Measurements from ENCODE around the gene BAAT. TPM values are rescaled to one million over a fixed set of nuclear protein-coding genes. Genes with fewer than 3 reads are reported as not detected.
A peak's percentile ranks its signal among the peaks of the same experiment; 100 is the strongest.

BAAT gene
- total RNA-seq, 2 donors from 2014 or later: not detected

- no peaks in the 10 kb centered on the region for H3K36me3 Mint-ChIP-seq (ENCODE audit: low read depth)
- H3K9me3 ChIP-seq (ENCODE audit: control insufficient read depth, low read length, poor library complexity, severe bottlenecking): no peaks in the 10 kb centered on the region
Observed at GRCh38 chr9:101388507-101388993, 3.7 kb upstream of the BAAT start.

GRCh38 chr9:101387871-101388506 is 3.2 kb upstream of the BAAT start:
- H3K9me3 ChIP-seq (ENCODE audit: control insufficient read depth, low read length, poor library complexity, severe bottlenecking): no peaks in the 10 kb centered on the region
- Mint-ChIP-seq H3K36me3 (ENCODE audit: low read depth) (no peaks in the 10 kb centered on the region), H3K4me1 (peaks cover 20% of the 10 kb centered on the region), H3K27ac (no peak overlapping the region), H3K4me3 (no peak overlapping the region), H3K27me3 (no peaks in the 10 kb centered on the region)
- DNase-seq: no peak
- ATAC-seq: peak; percentile 80

More at GRCh38 chr9:101388507-101388993, 3.7 kb upstream of the BAAT start:
- no peak overlapping the region for H3K27ac Mint-ChIP-seq
- ATAC-seq (no peak), DNase-seq (no peak)
- peaks cover 22% of the 10 kb centered on the region for H3K4me1 Mint-ChIP-seq
- H3K4me3 Mint-ChIP-seq: no peak overlapping the region
- H3K27me3 Mint-ChIP-seq: no peaks in the 10 kb centered on the region

GRCh38 chr9:101383361-101383760 is 1.4 kb downstream of the BAAT start:
- DNase-seq (no peak), ATAC-seq (no peak)
- no peak overlapping the region for H3K4me3 Mint-ChIP-seq
- peaks cover 2% of the 10 kb centered on the region for H3K4me1 Mint-ChIP-seq
- no peaks in the 10 kb centered on the region for H3K36me3 Mint-ChIP-seq (ENCODE audit: low read depth)
- no peaks in the 10 kb centered on the region for H3K27me3 Mint-ChIP-seq
- H3K27ac Mint-ChIP-seq: no peak overlapping the region
- H3K9me3 ChIP-seq (ENCODE audit: control insufficient read depth, low read length, poor library complexity, severe bottlenecking): no peaks in the 10 kb centered on the region

- Mint-ChIP-seq H3K27ac (no peak overlapping the region), H3K4me3 (no peak overlapping the region), H3K36me3 (ENCODE audit: low read depth) (no peaks in the 10 kb centered on the region), H3K27me3 (no peaks in the 10 kb centered on the region), H3K4me1 (no peaks in the 10 kb centered on the region)
- no peak for ATAC-seq
- H3K9me3 ChIP-seq (ENCODE audit: control insufficient read depth, low read length, poor library complexity, severe bottlenecking): no peaks in the 10 kb centered on the region
- no peak for DNase-seq
Observed at GRCh38 chr9:101381833-101382342, 2.9 kb downstream of the BAAT start.

- H3K27me3 Mint-ChIP-seq: peaks cover 5% of the 10 kb centered on the region
- H3K4me3 Mint-ChIP-seq: no peak overlapping the region
- H3K27ac Mint-ChIP-seq: no peak overlapping the region
- no peak for DNase-seq
- no peaks in the 10 kb centered on the region for H3K9me3 ChIP-seq (ENCODE audit: control insufficient read depth, low read length, poor library complexity, severe bottlenecking)
- no peaks in the 10 kb centered on the region for H3K4me1 Mint-ChIP-seq
- ATAC-seq: no peak
- no peaks in the 10 kb centered on the region for H3K36me3 Mint-ChIP-seq (ENCODE audit: low read depth)
Observed at GRCh38 chr9:101381118-101381517, 3.7 kb downstream of the BAAT start.

GRCh38 chr9:101380295-101380694 is 4.5 kb downstream of the BAAT start:
- no peak for ATAC-seq
- H3K4me1 Mint-ChIP-seq: no peaks in the 10 kb centered on the region
- no peak overlapping the region for H3K4me3 Mint-ChIP-seq
- DNase-seq: no peak
- peaks cover 3% of the 10 kb centered on the region for H3K36me3 Mint-ChIP-seq (ENCODE audit: low read depth)
- H3K27me3 Mint-ChIP-seq: peaks cover 10% of the 10 kb centered on the region
- H3K27ac Mint-ChIP-seq: no peak overlapping the region
- no peaks in the 10 kb centered on the region for H3K9me3 ChIP-seq (ENCODE audit: control insufficient read depth, low read length, poor library complexity, severe bottlenecking)

GRCh38 chr9:101376111-101376848 is 8.5 kb downstream of the BAAT start:
- Mint-ChIP-seq H3K36me3 (ENCODE audit: low read depth) (peaks cover 3% of the 10 kb centered on the region), H3K4me1 (no peaks in the 10 kb centered on the region), H3K4me3 (no peak overlapping the region), H3K27ac (no peak overlapping the region), H3K27me3 (peaks cover 10% of the 10 kb centered on the region)
- ATAC-seq (no peak), DNase-seq (no peak)
- no peaks in the 10 kb centered on the region for H3K9me3 ChIP-seq (ENCODE audit: control insufficient read depth, low read length, poor library complexity, severe bottlenecking)

- H3K36me3 Mint-ChIP-seq (ENCODE audit: low read depth): peaks cover 3% of the 10 kb centered on the region
- H3K27me3 Mint-ChIP-seq: peaks cover 10% of the 10 kb centered on the region
- H3K4me1 Mint-ChIP-seq: no peaks in the 10 kb centered on the region
- H3K9me3 ChIP-seq (ENCODE audit: control insufficient read depth, low read length, poor library complexity, severe bottlenecking): no peaks in the 10 kb centered on the region
- ATAC-seq (no peak), DNase-seq (no peak)
- H3K4me3 Mint-ChIP-seq: no peak overlapping the region
- no peak overlapping the region for H3K27ac Mint-ChIP-seq
Observed at GRCh38 chr9:101375546-101375945, 9.3 kb downstream of the BAAT start.

- no peaks in the 10 kb centered on the region for H3K9me3 ChIP-seq (ENCODE audit: control insufficient read depth, low read length, poor library complexity, severe bottlenecking)
- peaks cover 16% of the 10 kb centered on the region for H3K27me3 Mint-ChIP-seq
- H3K4me3 Mint-ChIP-seq: no peak overlapping the region
- H3K36me3 Mint-ChIP-seq (ENCODE audit: low read depth): peaks cover 3% of the 10 kb centered on the region
- ATAC-seq (no peak), DNase-seq (no peak)
- H3K27ac Mint-ChIP-seq: no peak overlapping the region
- no peaks in the 10 kb centered on the region for H3K4me1 Mint-ChIP-seq
Observed at GRCh38 chr9:101372327-101373118, 12.3 kb downstream of the BAAT start.

- Mint-ChIP-seq H3K4me1 (no peaks in the 10 kb centered on the region), H3K36me3 (ENCODE audit: low read depth) (peaks cover 3% of the 10 kb centered on the region)
- DNase-seq: no peak
Observed at GRCh38 chr9:101371813-101372212, 13.0 kb downstream of the BAAT start.

GRCh38 chr9:101369884-101370531 is 14.8 kb downstream of the BAAT start:
- no peaks in the 10 kb centered on the region for H3K4me1 Mint-ChIP-seq
- ATAC-seq: no peak
- H3K9me3 ChIP-seq (ENCODE audit: control insufficient read depth, low read length, poor library complexity, severe bottlenecking): no peaks in the 10 kb centered on the region
- no peak overlapping the region for H3K4me3 Mint-ChIP-seq
- H3K27me3 Mint-ChIP-seq: peaks cover 6% of the 10 kb centered on the region
- H3K27ac Mint-ChIP-seq: no peak overlapping the region
- DNase-seq: no peak
- no peaks in the 10 kb centered on the region for H3K36me3 Mint-ChIP-seq (ENCODE audit: low read depth)

More at GRCh38 chr9:101371813-101372212, 13.0 kb downstream of the BAAT start:
- Mint-ChIP-seq H3K4me3 (no peak overlapping the region), H3K27ac (no peak overlapping the region), H3K27me3 (peaks cover 16% of the 10 kb centered on the region)
- no peaks in the 10 kb centered on the region for H3K9me3 ChIP-seq (ENCODE audit: control insufficient read depth, low read length, poor library complexity, severe bottlenecking)
- no peak for ATAC-seq

GRCh38 chr9:101369286-101369685 is 15.5 kb downstream of the BAAT start:
- no peaks in the 10 kb centered on the region for H3K36me3 Mint-ChIP-seq (ENCODE audit: low read depth)
- H3K27me3 Mint-ChIP-seq: peaks cover 6% of the 10 kb centered on the region
- no peaks in the 10 kb centered on the region for H3K9me3 ChIP-seq (ENCODE audit: control insufficient read depth, low read length, poor library complexity, severe bottlenecking)
- ATAC-seq (no peak), DNase-seq (no peak)
- no peak overlapping the region for H3K27ac Mint-ChIP-seq
- no peaks in the 10 kb centered on the region for H3K4me1 Mint-ChIP-seq
- no peak overlapping the region for H3K4me3 Mint-ChIP-seq

GRCh38 chr9:101367323-101367722 is 17.5 kb downstream of the BAAT start:
- ATAC-seq: no peak
- Mint-ChIP-seq H3K36me3 (ENCODE audit: low read depth) (no peaks in the 10 kb centered on the region), H3K27me3 (peaks cover 6% of the 10 kb centered on the region), H3K27ac (no peak overlapping the region), H3K4me1 (no peaks in the 10 kb centered on the region), H3K4me3 (no peak overlapping the region)
- DNase-seq: no peak
- no peaks in the 10 kb centered on the region for H3K9me3 ChIP-seq (ENCODE audit: control insufficient read depth, low read length, poor library complexity, severe bottlenecking)
